Trophoblast cell (in vitro differentiated cells and primary cell): ENCODE results near the gene RNF130.

ENCODE experiments used
- DNase-seq, 2 donors: peaks; one replicate each; pipeline ENCODE4 v3.0.0-alpha.2; 2016
- H2AFZ ChIP-seq: 2 replicates; pipeline ENCODE4 v1.6.1; 2013; ENCODE audit warnings: low read length, moderate library complexity, mild to moderate bottlenecking; ENCODE audit not compliant: insufficient read depth, poor library complexity
- H2AK5ac ChIP-seq: 2 replicates; pipeline ENCODE4 v1.6.1; 2013; ENCODE audit warnings: mild to moderate bottlenecking, low read length
- H2BK120ac ChIP-seq: 2 replicates; pipeline ENCODE4 v1.6.1; 2013; ENCODE audit warnings: low read length, mild to moderate bottlenecking, moderate library complexity; ENCODE audit not compliant: insufficient read depth, poor library complexity
- H2BK12ac ChIP-seq: 2 replicates; pipeline ENCODE4 v1.6.1; 2013; ENCODE audit warnings: mild to moderate bottlenecking, low read length, moderate library complexity
- H2BK5ac ChIP-seq: 2 replicates; pipeline ENCODE4 v1.6.1; 2013; ENCODE audit warnings: low read length, low read depth, moderate library complexity, mild to moderate bottlenecking; ENCODE audit not compliant: poor library complexity
- H3K14ac ChIP-seq: 2 replicates; pipeline ENCODE4 v1.6.1; 2013; ENCODE audit warnings: mild to moderate bottlenecking, low read length
- H3K18ac ChIP-seq: 2 replicates; pipeline ENCODE4 v1.6.1; 2013; ENCODE audit warnings: mild to moderate bottlenecking, low read length
- H3K23ac ChIP-seq: 2 replicates; pipeline ENCODE4 v1.6.1; 2013; ENCODE audit warnings: low read length
- H3K27ac ChIP-seq: 2 replicates; pipeline ENCODE4 v1.5.1; 2013; ENCODE audit warnings: low read depth, mild to moderate bottlenecking, inconsistent platforms, low read length, moderate library complexity
- H3K27me3 ChIP-seq: 2 replicates; pipeline ENCODE4 v1.6.1; 2013; ENCODE audit warnings: inconsistent platforms, mild to moderate bottlenecking, low read length, moderate library complexity; ENCODE audit not compliant: insufficient read depth
- H3K36me3 ChIP-seq, 2 experiments: 1 replicate in 1 of 2; 2 replicates in 1 of 2; pipeline ENCODE4 v1.6.1; 2013; ENCODE audit warnings: low read length in 2 of 2, mild to moderate bottlenecking in 2 of 2, moderate library complexity in 1 of 2; ENCODE audit not compliant: insufficient read depth in 2 of 2, control insufficient read depth in 1 of 2
- H3K4ac ChIP-seq: 2 replicates; pipeline ENCODE4 v1.6.1; 2013; ENCODE audit warnings: low read depth, mild to moderate bottlenecking, low read length, moderate library complexity
- H3K4me1 ChIP-seq, 2 experiments: 1 replicate in 1 of 2; 2 replicates in 1 of 2; pipeline ENCODE4 v1.6.1; 2013; ENCODE audit warnings: low read length in 2 of 2, mild to moderate bottlenecking in 2 of 2, moderate library complexity in 1 of 2; ENCODE audit not compliant: insufficient read depth in 2 of 2, control insufficient read depth in 1 of 2
- H3K4me2 ChIP-seq: 2 replicates; pipeline ENCODE4 v1.6.1; 2013; ENCODE audit warnings: inconsistent platforms, mild to moderate bottlenecking, low read length, moderate library complexity
- H3K4me3 ChIP-seq: 2 replicates; pipeline ENCODE4 v1.5.1; 2013; ENCODE audit warnings: mild to moderate bottlenecking, low read depth, low read length, inconsistent platforms
- H3K79me1 ChIP-seq: one replicate; pipeline ENCODE4 v1.6.1; 2013; ENCODE audit warnings: low read length
- H3K79me2 ChIP-seq: 2 replicates; pipeline ENCODE4 v1.6.1; 2013; ENCODE audit warnings: low read length, mild to moderate bottlenecking; ENCODE audit not compliant: control insufficient read depth, insufficient read depth, poor library complexity
- H3K9ac ChIP-seq: 2 replicates; pipeline ENCODE4 v1.6.1; 2013; ENCODE audit warnings: mild to moderate bottlenecking, low read length
- H3K9me3 ChIP-seq: 2 replicates; pipeline ENCODE4 v1.6.1; 2013; ENCODE audit warnings: low read depth, mild to moderate bottlenecking, control low read depth, inconsistent platforms, low read length; ENCODE audit not compliant: insufficient read depth
- H4K12ac ChIP-seq: 2 replicates; pipeline ENCODE4 v1.6.1; 2013; ENCODE audit warnings: low read depth, mild to moderate bottlenecking, low read length, moderate library complexity
- H4K8ac ChIP-seq: 2 replicates; pipeline ENCODE4 v1.6.1; 2013; ENCODE audit warnings: low read depth, mild to moderate bottlenecking, low read length, moderate library complexity
- H4K91ac ChIP-seq: one replicate; pipeline ENCODE4 v1.6.1; 2013; ENCODE audit warnings: low read depth, mild to moderate bottlenecking, low read length, moderate library complexity
- WGBS: extraction: QIAGEN DNeasy Blood & Tissue Kit; methylation state at CpG from one replicate; pipeline ENCODE4 v1.1.7; 2013; ENCODE audit warnings: missing lambda C conversion rate; ENCODE audit not compliant: insufficient read length, insufficient coverage; ENCODE audit errors: extremely low coverage; 5-methylcytosine and 5-hydroxymethylcytosine counted together

Gene RNF130

GRCh38 chr5:179926657-179927056 is 144.9 kb downstream of the RNF130 start:
- Histone ChIP-seq H3K18ac (no peak overlapping the region), H3K23ac (no peak overlapping the region), H4K8ac (no peak overlapping the region), H3K27ac (no peak overlapping the region), H2AFZ (no peak overlapping the region), H4K91ac (no peak overlapping the region), H3K4me3 (no peak overlapping the region), H4K12ac (no peak overlapping the region), H2BK120ac (no peak overlapping the region), H3K9ac (no peak overlapping the region), H3K36me3 (no peaks in the 10 kb centered on the region), H2AK5ac (no peak overlapping the region), H3K27me3 (no peaks in the 10 kb centered on the region), H2BK5ac (no peak overlapping the region), H3K4me2 (no peak overlapping the region), H3K14ac (no peak overlapping the region), H3K9me3 (peaks cover 3% of the 10 kb centered on the region), H3K4ac (no peak overlapping the region), H3K79me1 (no peaks in the 10 kb centered on the region), H2BK12ac (no peak overlapping the region), H3K4me1 (no peaks in the 10 kb centered on the region), H3K79me2 (no peaks in the 10 kb centered on the region)
- no peak for DNase-seq
- WGBS: no CpG with 5 or more reads among the region's 8 CpGs

DNA sequence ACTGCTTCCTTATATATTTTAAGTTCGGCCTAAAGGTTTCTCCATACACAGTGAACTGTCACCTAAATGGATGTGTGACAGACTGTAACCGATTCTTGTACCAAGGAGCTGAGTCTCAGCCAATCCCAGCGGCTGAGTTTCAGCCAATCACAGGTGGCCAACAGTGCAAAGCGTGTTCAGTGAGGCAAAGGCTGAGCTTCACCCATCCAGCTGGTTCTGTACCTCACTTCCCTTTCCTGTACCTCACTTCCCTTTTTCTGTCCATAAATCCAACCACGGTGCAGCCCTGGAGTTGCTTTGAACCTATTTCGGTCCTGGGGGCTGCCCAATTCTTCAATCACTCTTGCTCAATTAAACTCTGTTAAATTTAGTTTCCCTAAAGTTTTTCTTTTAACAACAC is 148.1 kb downstream of the RNF130 start:
- no peak overlapping the region for H3K23ac ChIP-seq
- H3K14ac ChIP-seq: no peak overlapping the region
- H4K12ac ChIP-seq: no peak overlapping the region
- no peaks in the 10 kb centered on the region for H3K27me3 ChIP-seq
- no CpG with 5 or more reads among the region's 6 CpGs for WGBS
- no peaks in the 10 kb centered on the region for H3K79me2 ChIP-seq
- H3K36me3 ChIP-seq: no peaks in the 10 kb centered on the region
- H3K4me3 ChIP-seq: no peak overlapping the region
- H2AK5ac ChIP-seq: no peak overlapping the region
- H2BK5ac ChIP-seq: no peak overlapping the region
- no peak for DNase-seq
- no peak overlapping the region for H3K4ac ChIP-seq
- H4K8ac ChIP-seq: no peak overlapping the region
- peaks cover 3% of the 10 kb centered on the region for H3K9me3 ChIP-seq
- no peak overlapping the region for H2AFZ ChIP-seq
- H3K18ac ChIP-seq: no peak overlapping the region
- H3K4me1 ChIP-seq: no peaks in the 10 kb centered on the region
- H4K91ac ChIP-seq: no peak overlapping the region
- no peak overlapping the region for H3K4me2 ChIP-seq
- H3K79me1 ChIP-seq: no peaks in the 10 kb centered on the region
- H2BK120ac ChIP-seq: no peak overlapping the region
- H3K9ac ChIP-seq: no peak overlapping the region
- no peak overlapping the region for H3K27ac ChIP-seq
- no peak overlapping the region for H2BK12ac ChIP-seq

DNA sequence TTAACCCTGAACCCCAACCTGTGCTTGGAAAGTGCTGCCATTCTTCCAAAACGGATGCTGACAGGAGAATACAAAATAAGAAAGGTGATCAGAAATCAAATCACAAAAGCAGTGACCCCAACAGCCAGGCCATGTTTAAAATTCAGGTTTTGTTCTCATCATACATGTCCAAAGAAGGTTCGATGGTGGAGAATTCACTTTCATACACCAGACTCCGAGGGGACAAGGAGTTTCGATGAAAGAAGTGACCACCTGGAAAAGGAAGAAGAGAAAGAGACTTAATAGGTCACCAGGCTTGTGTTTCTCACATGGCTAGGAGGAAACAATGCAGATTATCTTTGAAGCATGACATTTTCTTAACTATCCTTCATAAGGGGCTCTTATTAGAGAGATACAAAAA is 151.4 kb downstream of the RNF130 start:
- H3K4ac ChIP-seq: no peak overlapping the region
- peaks cover 3% of the 10 kb centered on the region for H3K9me3 ChIP-seq
- no peaks in the 10 kb centered on the region for H3K27me3 ChIP-seq
- H4K91ac ChIP-seq: no peak overlapping the region
- WGBS: no CpG with 5 or more reads among the region's 4 CpGs
- no peak overlapping the region for H2AFZ ChIP-seq
- H3K23ac ChIP-seq: no peak overlapping the region
- no peak overlapping the region for H3K27ac ChIP-seq
- H3K4me1 ChIP-seq: no peaks in the 10 kb centered on the region
- no peak overlapping the region for H3K9ac ChIP-seq
- H3K79me1 ChIP-seq: no peaks in the 10 kb centered on the region
- no peak overlapping the region for H4K12ac ChIP-seq
- H4K8ac ChIP-seq: no peak overlapping the region
- H3K14ac ChIP-seq: no peak overlapping the region
- H2AK5ac ChIP-seq: no peak overlapping the region
- no peak overlapping the region for H2BK120ac ChIP-seq
- no peak overlapping the region for H2BK5ac ChIP-seq
- H3K4me3 ChIP-seq: no peak overlapping the region
- no peak overlapping the region for H3K18ac ChIP-seq
- no peaks in the 10 kb centered on the region for H3K36me3 ChIP-seq
- H3K4me2 ChIP-seq: no peak overlapping the region
- H3K79me2 ChIP-seq: no peaks in the 10 kb centered on the region
- DNase-seq: no peak
- no peak overlapping the region for H2BK12ac ChIP-seq

DNA sequence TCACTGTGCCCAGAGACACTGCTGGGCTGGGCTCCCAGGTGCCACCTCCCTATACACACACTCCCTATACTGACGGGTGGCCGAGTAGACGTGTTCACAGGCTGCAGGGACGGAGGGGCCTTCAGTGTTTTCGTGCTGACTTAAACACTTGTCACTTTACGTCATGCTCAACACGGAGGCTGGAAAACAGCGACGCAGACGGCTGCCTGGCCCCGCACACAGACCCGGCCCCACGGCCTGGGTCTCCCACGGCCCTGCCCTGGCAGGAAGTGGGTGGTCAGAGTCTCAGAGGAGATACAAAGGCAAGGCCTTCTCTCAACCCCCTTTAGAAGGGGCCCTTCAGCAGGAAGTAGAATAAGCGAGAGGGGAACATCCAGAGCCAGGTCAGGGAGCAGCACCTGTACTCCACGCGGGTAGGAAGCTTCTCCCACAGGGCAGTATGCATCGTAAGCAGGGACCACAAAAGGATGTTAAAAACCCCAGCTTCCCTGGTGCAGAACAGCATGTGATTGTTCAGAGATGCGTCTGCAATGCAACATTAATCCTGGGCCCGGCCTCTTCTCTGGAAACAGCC is 152.0 kb downstream of the RNF130 start:
- Histone ChIP-seq H2BK12ac (no peak overlapping the region), H3K4ac (no peak overlapping the region), H3K18ac (no peak overlapping the region), H3K4me3 (no peak overlapping the region), H4K12ac (no peak overlapping the region), H2AFZ (no peak overlapping the region), H3K79me2 (no peaks in the 10 kb centered on the region), H2AK5ac (no peak overlapping the region), H2BK5ac (no peak overlapping the region), H3K23ac (no peak overlapping the region), H3K4me2 (no peak overlapping the region), H4K8ac (no peak overlapping the region), H3K79me1 (no peaks in the 10 kb centered on the region), H4K91ac (no peak overlapping the region), H3K36me3 (no peaks in the 10 kb centered on the region), H3K9me3 (peaks cover 3% of the 10 kb centered on the region), H2BK120ac (no peak overlapping the region), H3K27ac (no peak overlapping the region), H3K27me3 (no peaks in the 10 kb centered on the region), H3K9ac (no peak overlapping the region), H3K4me1 (no peaks in the 10 kb centered on the region), H3K14ac (no peak overlapping the region)
- DNase-seq: no peak
- WGBS: no CpG with 5 or more reads among the region's 20 CpGs
